Neural cell (in vitro differentiated cells): ENCODE measurements around the gene SLC22A2. TPM values are rescaled to one million over a fixed set of nuclear protein-coding genes. Genes with fewer than 3 reads are reported as not detected.

Experiments
- H2AFZ ChIP-seq: fragments of 200-600, 300-800 bp; sonication (generic), shearing (Covaris generic); 2 replicates; pipeline ENCODE4 v1.6.0; 2014; ENCODE audit warnings: low read depth, mild to moderate bottlenecking, antibody characterized with exemption, low read length, moderate library complexity
- H3F3A ChIP-seq: fragments of 200-600 bp; shearing (Covaris generic); 2 replicates; pipeline ENCODE4 v1.6.1; 2016; ENCODE audit warnings: mild to moderate bottlenecking, moderate library complexity, mixed read lengths, antibody characterized with exemption, low read length; ENCODE audit not compliant: insufficient read depth, poor library complexity, severe bottlenecking
- H3K27ac ChIP-seq: fragments of 200-600, 300-800 bp; sonication (generic), shearing (Covaris generic); 2 replicates; pipeline ENCODE4 v1.5.1; 2014; ENCODE audit warnings: mild to moderate bottlenecking, low read length, moderate library complexity
- H3K27me3 ChIP-seq: fragments of 300-800, 200-600 bp; sonication (generic), shearing (Covaris generic); 2 replicates; pipeline ENCODE4 v1.6.0; 2014; ENCODE audit warnings: mild to moderate bottlenecking, low read depth, low read length, moderate library complexity; ENCODE audit not compliant: insufficient read depth
- H3K36me3 ChIP-seq: fragments of 300-800, 200-600 bp; sonication (generic), shearing (Covaris generic); 2 replicates; pipeline ENCODE4 v1.5.1; 2014; ENCODE audit warnings: mild to moderate bottlenecking, antibody characterized with exemption, low read length, moderate library complexity; ENCODE audit not compliant: insufficient read depth
- H3K4me2 ChIP-seq: fragments of 300-800, 200-600 bp; sonication (generic), shearing (Covaris generic); 2 replicates; pipeline ENCODE4 v1.6.0; 2014; ENCODE audit warnings: mild to moderate bottlenecking, low read length
- H3K4me3 ChIP-seq: fragments of 300-800, 200-600 bp; sonication (generic), shearing (Covaris generic); 2 replicates; pipeline ENCODE4 v1.5.1; 2014; ENCODE audit warnings: mild to moderate bottlenecking, low read length, moderate library complexity
- H3K79me2 ChIP-seq: fragments of 200-600 bp; shearing (Covaris generic); replicated peaks from 2 replicates; pipeline ENCODE4 v1.6.0; 2014; ENCODE audit warnings: mild to moderate bottlenecking, low read length, moderate library complexity; ENCODE audit not compliant: insufficient read depth
- H3K9ac ChIP-seq: fragments of 300-800, 200-600 bp; sonication (generic), shearing (Covaris generic); 2 replicates; pipeline ENCODE4 v1.6.1; 2016; ENCODE audit warnings: mild to moderate bottlenecking, low read length, mixed read lengths
- H3K9me2 ChIP-seq: fragments of 200-600 bp; shearing (Covaris generic); 2 replicates; pipeline ENCODE4 v1.6.1; 2016; ENCODE audit warnings: mild to moderate bottlenecking, low read length, mixed read lengths; ENCODE audit not compliant: insufficient read depth
- H3K9me3 ChIP-seq: fragments of 200-600, 300-800 bp; sonication (generic), shearing (Covaris generic); 2 replicates; pipeline ENCODE4 v1.6.1; 2016; ENCODE audit warnings: mild to moderate bottlenecking, mixed run types, low read length, moderate library complexity, mixed read lengths
- H4K20me1 ChIP-seq: fragments of 200-600 bp; shearing (Covaris generic); 2 replicates; pipeline ENCODE4 v1.6.1; 2016; ENCODE audit warnings: mild to moderate bottlenecking, mixed run types; ENCODE audit not compliant: insufficient read depth
- CTCF ChIP-seq: fragments of 450-650 bp; IDR thresholded peaks from 2 replicates; pipeline ENCODE4 v1.5.1; 2014; ENCODE audit warnings: antibody characterized with exemption, mild to moderate bottlenecking, moderate library complexity; ENCODE audit not compliant: poor library complexity, severe bottlenecking
- EP300 ChIP-seq: fragments of 450-650 bp; conservative IDR thresholded peaks from 2 replicates; pipeline ENCODE4 v1.6.1; 2014; ENCODE audit warnings: antibody characterized with exemption, mild to moderate bottlenecking, moderate library complexity; ENCODE audit not compliant: poor library complexity, severe bottlenecking
- EZH2 ChIP-seq: fragments of 200-600, 300-800 bp; shearing (Covaris generic), sonication (generic); IDR thresholded peaks from 2 replicates; pipeline ENCODE4 v1.6.1; 2014; ENCODE audit warnings: antibody characterized with exemption, low read length, borderline replicate concordance, mild to moderate bottlenecking; ENCODE audit not compliant: insufficient read depth, poor library complexity, severe bottlenecking
- MXI1 ChIP-seq: fragments of 450-650 bp; conservative IDR thresholded peaks from 2 replicates; pipeline ENCODE4 v1.6.1; 2014; ENCODE audit warnings: antibody characterized with exemption, mild to moderate bottlenecking; ENCODE audit not compliant: poor library complexity, severe bottlenecking
- POLR2AphosphoS5 ChIP-seq: IDR thresholded peaks from 2 replicates; pipeline ENCODE4 v1.6.1; 2012
- RAD21 ChIP-seq: fragments of 450-650 bp; conservative IDR thresholded peaks from 2 replicates; pipeline ENCODE4 v1.6.1; 2014; ENCODE audit warnings: antibody characterized with exemption, mild to moderate bottlenecking, moderate library complexity
- REST ChIP-seq: IDR thresholded peaks from 2 replicates; pipeline ENCODE4 v1.6.1; 2012; ENCODE audit warnings: borderline replicate concordance
- SMC3 ChIP-seq: fragments of 450-650 bp; conservative IDR thresholded peaks from 2 replicates; pipeline ENCODE4 v1.6.1; 2014; ENCODE audit warnings: antibody characterized with exemption, mild to moderate bottlenecking, moderate library complexity; ENCODE audit not compliant: poor library complexity
- TAF1 ChIP-seq: IDR thresholded peaks from 2 replicates; pipeline ENCODE4 v1.6.1; 2012; ENCODE audit warnings: low read depth
- polyA plus RNA-seq: library from polyadenylated mRNA; depleted of rRNA; stranded (reverse); fragments of >200 nt; gene quantifications from 2 replicates; pipeline ENCODE4 v1.2.3, GENCODE V29; 2014

Gene SLC22A2
- polyA plus RNA-seq, 1 donor from 2014 or later = not detected

GRCh38 chr6:160277144-160277543, 18.5 kb upstream of the SLC22A2 start:
- Histone ChIP-seq H3K9me2 (no peaks in the 10 kb centered on the region), H3K4me3 (no peak overlapping the region), H2AFZ (no peak overlapping the region), H3K79me2 (no peaks in the 10 kb centered on the region), H3K27me3 (no peaks in the 10 kb centered on the region), H3K9me3 (no peaks in the 10 kb centered on the region), H3F3A (no peaks in the 10 kb centered on the region), H3K4me2 (no peak overlapping the region), H4K20me1 (no peaks in the 10 kb centered on the region), H3K27ac (no peak overlapping the region), H3K9ac (no peak overlapping the region), H3K36me3 (no peaks in the 10 kb centered on the region)
- no peak for TF ChIP-seq REST
- no peak for TF ChIP-seq MXI1
- TF ChIP-seq CTCF = no peak
- no peak for TF ChIP-seq EP300
- TF ChIP-seq TAF1 = no peak
- TF ChIP-seq RAD21 = no peak
- TF ChIP-seq POLR2AphosphoS5 = no peak
- TF ChIP-seq SMC3 = no peak
- TF ChIP-seq EZH2 = no peak

DNA sequence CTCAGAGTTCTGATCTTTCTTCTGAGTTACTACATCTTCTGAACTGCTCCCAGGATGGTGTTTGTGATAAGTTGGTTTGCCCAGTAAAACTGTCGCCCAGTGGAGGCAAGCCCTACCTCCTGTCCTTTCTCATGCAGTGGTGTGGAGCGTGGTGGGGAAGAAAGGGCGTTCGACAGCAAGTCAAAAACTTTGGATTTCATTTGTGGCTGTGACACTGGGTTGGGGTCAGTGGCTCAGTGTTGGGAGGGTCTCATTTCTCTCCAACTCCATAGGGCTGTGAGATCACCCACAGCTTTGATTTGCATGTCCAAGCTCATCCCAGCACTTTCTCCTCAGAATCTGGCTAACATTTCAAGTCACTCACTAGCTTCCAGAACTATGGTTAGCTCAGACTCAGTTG, 17.5 kb upstream of the SLC22A2 start:
- Histone ChIP-seq H3K9me2 (no peaks in the 10 kb centered on the region), H3K4me2 (no peak overlapping the region), H3K9me3 (no peaks in the 10 kb centered on the region)

More for the DNA sequence above, 17.5 kb upstream of the SLC22A2 start:
- H4K20me1 ChIP-seq = no peaks in the 10 kb centered on the region
- TF ChIP-seq EZH2 = no peak
- TF ChIP-seq POLR2AphosphoS5 = no peak
- no peak for TF ChIP-seq MXI1
- TF ChIP-seq REST = no peak
- TF ChIP-seq SMC3 = no peak
- no peak for TF ChIP-seq CTCF
- TF ChIP-seq RAD21 = no peak
- no peak for TF ChIP-seq EP300
- TF ChIP-seq TAF1 = no peak
- H3F3A ChIP-seq = no peaks in the 10 kb centered on the region
- no peak overlapping the region for H3K9ac ChIP-seq
- H3K27ac ChIP-seq = no peak overlapping the region
- no peaks in the 10 kb centered on the region for H3K27me3 ChIP-seq
- no peak overlapping the region for H2AFZ ChIP-seq
- no peaks in the 10 kb centered on the region for H3K79me2 ChIP-seq
- H3K36me3 ChIP-seq = no peaks in the 10 kb centered on the region
- no peak overlapping the region for H3K4me3 ChIP-seq
